Testis (tissue), 2 donors: ENCODE measurements around the gene SHCBP1L.

Source experiments
- CTCF ChIP-seq, 3 experiments: fragments of 450-650 bp in 2 of 3; fragments of 200-600 bp in 1 of 3; sonication (generic) in 1 of 3; IDR thresholded peaks; one replicate each; pipeline ENCODE4 v1.5.1; 2016 to 2019; ENCODE audit warnings: antibody characterized with exemption in 3 of 3, mild to moderate bottlenecking in 2 of 3, moderate library complexity in 1 of 3
- POLR2A ChIP-seq: fragments of 450-650 bp; IDR thresholded peaks from one replicate; pipeline ENCODE4 v1.6.1; 2017; ENCODE audit warnings: antibody characterized with exemption, mild to moderate bottlenecking, moderate library complexity

- TF ChIP-seq CTCF (IDR thresholded peaks at IDR 0.05) (no peak), POLR2A (no peak)
Observed at GRCh38 chr1:182990413-182991144, 37.6 kb upstream of the SHCBP1L start.
